Calu3 (cell line): ENCODE measurements around the gene IL6. TPM values are rescaled to one million over a fixed set of nuclear protein-coding genes. Genes with fewer than 3 reads are reported as not detected.
"Not testable (repeated sequence)": the region's sequence is repeated elsewhere in the genome, so short reads cannot be mapped to it uniquely, and the experiment has no call there.

Experiments
- BruUV-seq: library from RNA; stranded (reverse); fragments of 400-500 nt; replicated peaks from 2 replicates; lab custom pipeline; 2021; lab: Mats Ljungman, UMichigan
- CTCF ChIA-PET: fragments of 300-600 bp; sonication (Branson Sonifier 250); formaldehyde crosslinking; loops from one replicate; lab custom pipeline; 2022; ENCODE audit warnings: antibody characterized with exemption; lab: Charles Lee
- DNase-seq: peaks from one replicate; pipeline ENCODE4 v3.0.0; 2022
- H3K27ac Mint-ChIP-seq: one replicate; pipeline ENCODE4 v1.8.0; 2022; ENCODE audit warnings: mixed read lengths; ENCODE audit not compliant: unreplicated experiment
- H3K27me3 Mint-ChIP-seq: one replicate; pipeline ENCODE4 v1.8.0; 2022; ENCODE audit warnings: mixed read lengths; ENCODE audit not compliant: unreplicated experiment
- H3K36me3 Mint-ChIP-seq: one replicate; pipeline ENCODE4 v1.8.0; 2022; ENCODE audit warnings: mild to moderate bottlenecking, moderate library complexity, mixed read lengths; ENCODE audit not compliant: insufficient read depth, unreplicated experiment
- H3K4me1 Mint-ChIP-seq: one replicate; pipeline ENCODE4 v1.8.0; 2022; ENCODE audit warnings: mild to moderate bottlenecking, low read depth, mixed read lengths; ENCODE audit not compliant: unreplicated experiment
- H3K4me3 Mint-ChIP-seq: one replicate; pipeline ENCODE4 v1.8.0; 2022; ENCODE audit warnings: mild to moderate bottlenecking, low read depth, moderate library complexity, mixed read lengths; ENCODE audit not compliant: unreplicated experiment
- H3K9me3 Mint-ChIP-seq: one replicate; pipeline ENCODE4 v1.8.0; 2022; ENCODE audit warnings: low read depth, mixed read lengths; ENCODE audit not compliant: unreplicated experiment
- intact Hi-C: fragments of 100-400 bp; cut with micrococcal nuclease; formaldehyde crosslinking; loops from one replicate; pipeline ENCODE4 v1.10.0; 2022; ENCODE audit not compliant: unreplicated experiment
- total RNA-seq: library from RNA; stranded (reverse); gene quantifications from 2 replicates; pipeline ENCODE4 v1.2.3, GENCODE V29; 2022
- TF ChIP-seq, protein P1 (sequence below): fragments of 200-600 bp; IDR thresholded peaks from one replicate; pipeline ENCODE4 v1.8.0; 2022; ENCODE audit warnings: antibody characterized with exemption; ENCODE audit not compliant: unreplicated experiment

Gene IL6
- total RNA-seq, 1 experiment from 2014 or later: 20.7 TPM

DNA sequence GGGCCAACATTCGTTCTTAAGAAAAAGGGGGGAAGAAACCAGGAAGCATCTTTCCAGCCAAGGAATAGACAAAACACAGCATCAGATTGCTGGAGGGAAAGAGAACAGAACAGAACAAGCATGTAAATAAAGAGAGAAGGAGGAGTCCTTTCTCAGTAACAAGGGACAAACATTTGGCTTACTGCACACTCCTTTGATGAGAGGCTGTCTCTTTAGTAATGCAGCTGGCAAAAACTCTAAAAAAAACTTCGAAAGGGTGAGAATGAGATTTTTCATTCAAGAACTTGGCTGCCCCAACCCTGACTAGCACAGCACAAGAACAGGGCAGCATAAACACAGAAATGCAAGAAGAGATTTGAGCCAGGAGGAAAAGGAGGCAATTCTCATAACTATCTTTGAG, 38.9 kb upstream of the IL6 start:
- Mint-ChIP-seq H3K4me3 (no peak overlapping the region), H3K4me1 (no peaks in the 10 kb centered on the region), H3K27ac (no peak overlapping the region), H3K9me3 (no peaks in the 10 kb centered on the region), H3K36me3 (no peaks in the 10 kb centered on the region), H3K27me3 (no peaks in the 10 kb centered on the region)
- DNase-seq: no peak
- BruUV-seq: no TSS peak
- CTCF ChIA-PET: interaction anchor here (0.7 kb wide), 1 partner anchor 43 kb away, joined by 4 read pairs; no protein-coding TSS in a partner anchor
- TF ChIP-seq, protein P1, sequence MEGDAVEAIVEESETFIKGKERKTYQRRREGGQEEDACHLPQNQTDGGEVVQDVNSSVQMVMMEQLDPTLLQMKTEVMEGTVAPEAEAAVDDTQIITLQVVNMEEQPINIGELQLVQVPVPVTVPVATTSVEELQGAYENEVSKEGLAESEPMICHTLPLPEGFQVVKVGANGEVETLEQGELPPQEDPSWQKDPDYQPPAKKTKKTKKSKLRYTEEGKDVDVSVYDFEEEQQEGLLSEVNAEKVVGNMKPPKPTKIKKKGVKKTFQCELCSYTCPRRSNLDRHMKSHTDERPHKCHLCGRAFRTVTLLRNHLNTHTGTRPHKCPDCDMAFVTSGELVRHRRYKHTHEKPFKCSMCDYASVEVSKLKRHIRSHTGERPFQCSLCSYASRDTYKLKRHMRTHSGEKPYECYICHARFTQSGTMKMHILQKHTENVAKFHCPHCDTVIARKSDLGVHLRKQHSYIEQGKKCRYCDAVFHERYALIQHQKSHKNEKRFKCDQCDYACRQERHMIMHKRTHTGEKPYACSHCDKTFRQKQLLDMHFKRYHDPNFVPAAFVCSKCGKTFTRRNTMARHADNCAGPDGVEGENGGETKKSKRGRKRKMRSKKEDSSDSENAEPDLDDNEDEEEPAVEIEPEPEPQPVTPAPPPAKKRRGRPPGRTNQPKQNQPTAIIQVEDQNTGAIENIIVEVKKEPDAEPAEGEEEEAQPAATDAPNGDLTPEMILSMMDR: no peak
- intact Hi-C loops: no loop called here

DNA sequence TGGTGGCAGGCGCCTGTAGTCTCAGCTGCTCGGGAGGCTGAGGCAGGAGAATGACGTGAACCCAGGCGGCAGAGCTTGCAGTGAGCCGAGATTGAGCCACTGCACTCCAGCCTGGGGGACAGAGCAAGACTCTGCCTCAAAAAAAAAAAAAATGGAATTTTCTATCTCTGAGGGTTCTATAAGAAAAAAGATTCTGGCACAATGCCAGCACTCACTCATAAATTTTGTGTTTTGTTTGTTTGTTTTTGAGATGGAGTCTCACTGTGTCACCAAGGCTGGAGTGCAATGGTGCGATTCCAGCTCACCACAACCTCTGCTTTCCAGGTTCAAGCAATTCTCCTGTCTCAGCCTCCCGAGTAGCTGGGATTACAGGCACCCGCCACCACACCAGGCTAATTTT, 38.1 kb upstream of the IL6 start:
- H3K4me3 Mint-ChIP-seq, H3K9me3 Mint-ChIP-seq, H3K4me1 Mint-ChIP-seq, H3K27me3 Mint-ChIP-seq, intact Hi-C loops, BruUV-seq, DNase-seq, H3K36me3 Mint-ChIP-seq, H3K27ac Mint-ChIP-seq: not testable (repeated sequence)
- CTCF ChIA-PET: interaction anchor here (0.7 kb wide), 2 partner anchors 9 to 44 kb away, joined by 3 to 4 read pairs; no protein-coding TSS in a partner anchor

- Mint-ChIP-seq H3K27me3 (no peaks in the 10 kb centered on the region), H3K9me3 (peaks cover 6% of the 10 kb centered on the region), H3K4me1 (peaks cover 32% of the 10 kb centered on the region), H3K27ac (no peak overlapping the region), H3K4me3 (no peak overlapping the region), H3K36me3 (no peaks in the 10 kb centered on the region)
- DNase-seq: no peak
- CTCF ChIA-PET: no interaction called here
- TF ChIP-seq, protein P1: no peak
- BruUV-seq: no TSS peak
- intact Hi-C loops: no loop called here
Measured at GRCh38 chr7:22694597-22695207, 32.3 kb upstream of the IL6 start.

DNA sequence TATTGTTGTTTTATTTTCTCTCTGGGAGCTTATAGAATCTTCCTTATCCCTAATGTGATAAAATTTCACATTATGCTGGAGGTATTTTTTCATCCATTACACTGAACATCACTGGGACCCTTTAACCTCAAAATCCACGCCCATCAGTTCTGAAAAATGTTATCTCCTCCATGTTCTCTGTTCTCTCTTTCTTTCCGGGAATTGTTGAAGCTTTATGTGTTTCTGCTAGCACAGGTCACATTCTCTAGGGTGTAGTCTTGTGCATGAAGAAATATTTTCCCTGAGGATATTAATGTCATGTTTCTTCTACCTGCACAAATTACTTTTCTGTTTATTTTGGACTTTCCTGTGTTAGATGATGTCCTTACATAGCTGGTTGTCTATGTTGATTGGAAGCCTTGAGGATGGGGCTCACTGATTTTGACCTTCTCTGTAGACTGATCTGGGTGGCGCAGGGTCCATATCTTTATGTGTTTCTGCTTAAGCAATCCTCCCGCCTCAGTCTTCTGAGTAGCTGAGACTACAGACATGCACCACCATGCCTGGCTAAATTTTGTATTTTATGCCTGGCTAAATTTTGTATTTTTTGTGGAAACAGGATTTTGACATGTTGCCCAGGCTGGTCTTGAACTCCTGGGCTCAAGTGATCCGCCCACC, 31.4 kb upstream of the IL6 start:
- H3K4me3 Mint-ChIP-seq: no peak overlapping the region
- intact Hi-C loops: no loop called here
- no peak for DNase-seq
- H3K27ac Mint-ChIP-seq: no peak overlapping the region
- H3K27me3 Mint-ChIP-seq: no peaks in the 10 kb centered on the region
- TF ChIP-seq, protein P1: no peak
- H3K4me1 Mint-ChIP-seq: peaks cover 32% of the 10 kb centered on the region
- CTCF ChIA-PET: interaction anchor here (0.9 to 2.7 kb wide), 3 partner anchors 20 to 48 kb away, joined by 4 to 12 read pairs (median 5); no protein-coding TSS in a partner anchor
- BruUV-seq: no TSS peak
- H3K9me3 Mint-ChIP-seq: peaks cover 6% of the 10 kb centered on the region
- H3K36me3 Mint-ChIP-seq: no peaks in the 10 kb centered on the region
